ENCODE data around the gene PTPN13.

Gene PTPN13

DNA sequence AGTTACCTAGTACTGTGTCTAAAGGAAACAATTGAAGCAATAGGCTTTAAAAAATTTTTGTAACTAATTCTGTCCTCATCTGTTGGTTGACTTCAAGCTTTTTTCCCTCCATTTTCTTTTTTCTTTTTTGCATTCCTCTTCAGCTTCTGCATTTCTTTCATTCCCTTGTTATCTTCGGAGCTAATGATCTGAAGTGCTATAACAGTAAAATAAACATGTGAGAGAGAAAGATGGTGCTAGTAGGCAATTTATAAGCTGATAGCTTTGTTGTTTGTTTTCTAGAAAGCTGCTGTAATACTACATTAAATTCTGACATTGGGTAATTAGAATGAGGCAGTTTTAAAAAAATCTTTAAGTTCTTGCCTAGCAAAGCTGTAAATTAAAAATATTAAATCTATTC is 37.1 kb downstream of the PTPN13 start:
- H3K4me1 ChIP-seq = no peaks in the 10 kb centered on the region
- TF ChIP-seq, protein P1, sequence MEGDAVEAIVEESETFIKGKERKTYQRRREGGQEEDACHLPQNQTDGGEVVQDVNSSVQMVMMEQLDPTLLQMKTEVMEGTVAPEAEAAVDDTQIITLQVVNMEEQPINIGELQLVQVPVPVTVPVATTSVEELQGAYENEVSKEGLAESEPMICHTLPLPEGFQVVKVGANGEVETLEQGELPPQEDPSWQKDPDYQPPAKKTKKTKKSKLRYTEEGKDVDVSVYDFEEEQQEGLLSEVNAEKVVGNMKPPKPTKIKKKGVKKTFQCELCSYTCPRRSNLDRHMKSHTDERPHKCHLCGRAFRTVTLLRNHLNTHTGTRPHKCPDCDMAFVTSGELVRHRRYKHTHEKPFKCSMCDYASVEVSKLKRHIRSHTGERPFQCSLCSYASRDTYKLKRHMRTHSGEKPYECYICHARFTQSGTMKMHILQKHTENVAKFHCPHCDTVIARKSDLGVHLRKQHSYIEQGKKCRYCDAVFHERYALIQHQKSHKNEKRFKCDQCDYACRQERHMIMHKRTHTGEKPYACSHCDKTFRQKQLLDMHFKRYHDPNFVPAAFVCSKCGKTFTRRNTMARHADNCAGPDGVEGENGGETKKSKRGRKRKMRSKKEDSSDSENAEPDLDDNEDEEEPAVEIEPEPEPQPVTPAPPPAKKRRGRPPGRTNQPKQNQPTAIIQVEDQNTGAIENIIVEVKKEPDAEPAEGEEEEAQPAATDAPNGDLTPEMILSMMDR (IDR thresholded peaks at IDR 0.05) = no peak
- H3K27ac ChIP-seq = no peak overlapping the region
- H2AFZ ChIP-seq = no peak overlapping the region
- H3K36me3 ChIP-seq (ENCODE audit: control insufficient read depth, insufficient read depth, low read length) = no peaks in the 10 kb centered on the region
- no peak overlapping the region for H3K4me3 ChIP-seq (ENCODE audit: low read depth, low read length)
- H3K9ac ChIP-seq = no peak overlapping the region
- H3K9me3 ChIP-seq (ENCODE audit: control insufficient read depth, low read length) = no peaks in the 10 kb centered on the region
- H3K27me3 ChIP-seq (ENCODE audit: control insufficient read depth, insufficient read depth, low read length) = no peaks in the 10 kb centered on the region
- H3K4me2 ChIP-seq (ENCODE audit: low read length) = no peak overlapping the region
- H3K79me2 ChIP-seq = no peaks in the 10 kb centered on the region

DNA sequence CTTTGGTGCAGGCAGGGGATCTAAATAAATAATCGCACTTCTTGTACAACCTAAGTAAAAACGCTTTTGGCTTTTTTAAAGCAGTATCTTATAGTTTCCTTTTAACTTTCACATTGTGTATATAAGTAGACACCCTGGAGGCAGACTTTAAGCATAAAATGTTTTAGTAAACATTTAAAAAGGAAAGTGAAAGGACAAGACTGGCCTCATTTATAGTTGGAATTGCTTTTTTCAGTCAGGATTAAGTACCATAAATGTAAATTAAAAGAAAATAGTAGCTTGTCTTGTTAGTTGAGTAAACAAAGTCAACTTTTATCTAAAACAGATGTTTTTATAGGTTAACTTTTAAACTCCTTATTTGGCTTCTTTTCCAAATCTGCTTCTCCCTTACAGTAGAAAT is 39.7 kb downstream of the PTPN13 start:
- Histone ChIP-seq H3K27me3 (ENCODE audit: control insufficient read depth, insufficient read depth, low read length) (no peaks in the 10 kb centered on the region), H3K36me3 (ENCODE audit: control insufficient read depth, insufficient read depth, low read length) (no peaks in the 10 kb centered on the region), H3K9me3 (ENCODE audit: control insufficient read depth, low read length) (no peaks in the 10 kb centered on the region), H3K4me2 (ENCODE audit: low read length) (no peak overlapping the region), H3K4me1 (no peaks in the 10 kb centered on the region), H3K79me2 (no peaks in the 10 kb centered on the region), H2AFZ (no peak overlapping the region), H3K4me3 (ENCODE audit: low read depth, low read length) (no peak overlapping the region), H3K27ac (no peak overlapping the region), H3K9ac (no peak overlapping the region)
- TF ChIP-seq, protein P1 (IDR thresholded peaks at IDR 0.05) = no peak

DNA sequence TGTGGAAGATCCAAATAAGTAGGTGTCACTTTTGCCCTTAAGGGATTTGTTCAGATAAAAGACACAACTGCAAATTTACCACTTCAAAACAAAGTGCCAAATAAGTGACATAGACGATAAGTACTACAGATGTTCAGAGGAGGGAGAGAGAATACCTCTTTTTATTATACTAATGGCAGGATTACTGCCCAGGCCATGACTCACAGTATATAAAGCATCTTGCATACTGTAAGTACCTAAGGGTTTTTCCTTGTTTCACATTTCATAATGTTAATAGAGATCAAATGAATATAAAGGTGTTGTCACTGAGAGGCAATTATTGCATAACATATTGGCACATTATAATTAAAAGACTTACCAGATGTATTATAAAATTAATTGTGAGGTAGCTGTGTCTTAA is 46.4 kb downstream of the PTPN13 start:
- Histone ChIP-seq H3K4me1 (no peaks in the 10 kb centered on the region), H3K27ac (no peak overlapping the region), H3K4me3 (ENCODE audit: low read depth, low read length) (no peak overlapping the region), H3K4me2 (ENCODE audit: low read length) (no peak overlapping the region), H3K27me3 (ENCODE audit: control insufficient read depth, insufficient read depth, low read length) (no peaks in the 10 kb centered on the region), H3K9ac (no peak overlapping the region), H3K9me3 (ENCODE audit: control insufficient read depth, low read length) (no peaks in the 10 kb centered on the region), H2AFZ (no peak overlapping the region), H3K79me2 (no peaks in the 10 kb centered on the region), H3K36me3 (ENCODE audit: control insufficient read depth, insufficient read depth, low read length) (no peaks in the 10 kb centered on the region)
- TF ChIP-seq, protein P1 (IDR thresholded peaks at IDR 0.05) = no peak

DNA sequence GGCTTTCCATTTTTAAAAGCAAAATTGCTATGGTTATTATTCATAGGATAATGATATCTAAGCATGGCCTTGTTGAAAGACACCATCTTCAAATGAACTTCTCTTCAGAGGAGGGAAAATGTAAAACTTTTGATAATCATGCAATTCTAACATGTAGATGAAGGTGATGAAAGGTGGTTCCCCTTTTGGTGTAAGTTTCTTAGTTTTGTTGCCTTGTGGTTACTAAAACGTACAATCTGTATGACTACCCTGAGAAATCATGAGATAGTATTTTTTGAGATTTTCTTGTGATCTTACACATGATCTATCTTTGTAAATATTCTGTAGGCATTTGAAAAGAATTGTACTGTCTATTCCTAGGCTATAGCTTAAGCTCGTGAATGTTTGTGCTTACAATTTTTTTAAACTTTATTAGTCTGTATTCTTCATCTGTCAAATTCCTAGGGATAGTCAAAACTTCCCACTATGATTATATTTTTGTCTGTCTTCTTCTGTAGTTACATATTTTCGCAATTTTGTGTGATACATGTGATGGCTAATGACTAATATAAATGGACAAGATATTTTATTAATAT is 47.5 kb downstream of the PTPN13 start:
- no peak overlapping the region for H3K4me3 ChIP-seq (ENCODE audit: low read depth, low read length)
- H3K4me1 ChIP-seq = no peaks in the 10 kb centered on the region
- no peaks in the 10 kb centered on the region for H3K27me3 ChIP-seq (ENCODE audit: control insufficient read depth, insufficient read depth, low read length)
- H2AFZ ChIP-seq = no peak overlapping the region
- no peaks in the 10 kb centered on the region for H3K79me2 ChIP-seq
- no peak overlapping the region for H3K9ac ChIP-seq
- no peak overlapping the region for H3K27ac ChIP-seq
- no peaks in the 10 kb centered on the region for H3K9me3 ChIP-seq (ENCODE audit: control insufficient read depth, low read length)
- TF ChIP-seq, protein P1 (IDR thresholded peaks at IDR 0.05) = no peak
- no peaks in the 10 kb centered on the region for H3K36me3 ChIP-seq (ENCODE audit: control insufficient read depth, insufficient read depth, low read length)
- H3K4me2 ChIP-seq (ENCODE audit: low read length) = no peak overlapping the region

DNA sequence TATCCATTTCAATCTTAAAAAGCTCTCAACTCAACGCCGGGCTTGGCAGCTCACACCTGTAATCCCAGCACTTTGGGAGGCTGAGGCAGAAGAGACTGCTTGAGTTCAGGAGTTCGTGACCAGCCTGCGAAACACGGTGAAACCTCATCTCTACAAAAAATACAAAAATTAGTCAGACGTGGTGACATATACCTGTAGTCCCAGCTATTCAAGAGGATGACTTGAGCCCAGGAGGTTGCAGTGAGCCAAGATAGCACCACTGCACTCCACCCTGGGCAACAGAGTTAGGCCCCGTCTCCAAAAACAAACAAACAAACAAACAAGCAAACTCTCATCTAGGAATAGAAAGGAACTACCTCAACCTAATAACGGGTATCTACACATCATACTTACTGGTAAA is 50.8 kb downstream of the PTPN13 start:
- Histone ChIP-seq H3K79me2 (no peaks in the 10 kb centered on the region), H3K4me2 (ENCODE audit: low read length) (no peak overlapping the region), H3K27ac (no peak overlapping the region), H3K27me3 (ENCODE audit: control insufficient read depth, insufficient read depth, low read length) (no peaks in the 10 kb centered on the region), H3K4me3 (ENCODE audit: low read depth, low read length) (no peak overlapping the region), H3K36me3 (ENCODE audit: control insufficient read depth, insufficient read depth, low read length) (no peaks in the 10 kb centered on the region), H3K9ac (no peak overlapping the region), H2AFZ (no peak overlapping the region), H3K9me3 (ENCODE audit: control insufficient read depth, low read length) (no peaks in the 10 kb centered on the region), H3K4me1 (no peaks in the 10 kb centered on the region)
- TF ChIP-seq, protein P1 (IDR thresholded peaks at IDR 0.05) = no peak
